ENCODE results near the gene ST8SIA1.

Gene ST8SIA1

GRCh38 chr12:22374508-22374907 is 40.0 kb upstream of the ST8SIA1 start:
- no peaks in the 10 kb centered on the region for H3K4me1 ChIP-seq (ENCODE audit: control insufficient read depth in 1 of 2, insufficient read depth in 2 of 2, low read length in 2 of 2)
- H3K4me2 ChIP-seq (ENCODE audit: low read length), result no peak overlapping the region
- H3K9ac ChIP-seq (ENCODE audit: low read length), result no peak overlapping the region
- no CpG with 5 or more reads among the region's 2 CpGs for WGBS (ENCODE audit: extremely low coverage, insufficient coverage, insufficient read length)
- no peak overlapping the region for H3K4ac ChIP-seq (ENCODE audit: low read depth, low read length)
- H3K27me3 ChIP-seq (ENCODE audit: insufficient read depth, low read length), result no peaks in the 10 kb centered on the region
- H3K4me3 ChIP-seq (ENCODE audit: low read depth, low read length), result no peak overlapping the region
- H3K14ac ChIP-seq (ENCODE audit: low read length), result no peak overlapping the region
- H3K79me1 ChIP-seq (ENCODE audit: low read length), result no peaks in the 10 kb centered on the region
- H3K36me3 ChIP-seq (ENCODE audit: control insufficient read depth in 1 of 2, insufficient read depth in 2 of 2, low read length in 2 of 2), result no peaks in the 10 kb centered on the region
- DNase-seq, result no peak
- H3K9me3 ChIP-seq (ENCODE audit: insufficient read depth, low read depth, low read length), result no peaks in the 10 kb centered on the region
- H2AK5ac ChIP-seq (ENCODE audit: low read length), result no peak overlapping the region
- H2AFZ ChIP-seq (ENCODE audit: insufficient read depth, low read length, poor library complexity), result no peak overlapping the region
- H4K12ac ChIP-seq (ENCODE audit: low read depth, low read length), result no peak overlapping the region
- H3K23ac ChIP-seq (ENCODE audit: low read length), result no peak overlapping the region
- H2BK12ac ChIP-seq (ENCODE audit: low read length), result no peak overlapping the region
- no peak overlapping the region for H3K27ac ChIP-seq (ENCODE audit: low read depth, low read length)
- H4K91ac ChIP-seq (ENCODE audit: low read depth, low read length), result no peak overlapping the region
- no peaks in the 10 kb centered on the region for H3K79me2 ChIP-seq (ENCODE audit: control insufficient read depth, insufficient read depth, low read length, poor library complexity)
- no peak overlapping the region for H4K8ac ChIP-seq (ENCODE audit: low read depth, low read length)
- no peak overlapping the region for H3K18ac ChIP-seq (ENCODE audit: low read length)
- H2BK5ac ChIP-seq (ENCODE audit: low read depth, low read length, poor library complexity), result no peak overlapping the region
- H2BK120ac ChIP-seq (ENCODE audit: insufficient read depth, low read length, poor library complexity), result no peak overlapping the region

- Histone ChIP-seq H3K27ac (ENCODE audit: low read depth, low read length) (no peak overlapping the region), H3K14ac (ENCODE audit: low read length) (no peak overlapping the region), H3K9me3 (ENCODE audit: insufficient read depth, low read depth, low read length) (no peaks in the 10 kb centered on the region), H3K4ac (ENCODE audit: low read depth, low read length) (no peak overlapping the region), H3K18ac (ENCODE audit: low read length) (no peak overlapping the region), H2AFZ (ENCODE audit: insufficient read depth, low read length, poor library complexity) (no peak overlapping the region), H3K36me3 (ENCODE audit: control insufficient read depth in 1 of 2, insufficient read depth in 2 of 2, low read length in 2 of 2) (no peaks in the 10 kb centered on the region), H3K4me2 (ENCODE audit: low read length) (no peak overlapping the region), H2BK12ac (ENCODE audit: low read length) (no peak overlapping the region), H3K4me3 (ENCODE audit: low read depth, low read length) (no peak overlapping the region), H3K23ac (ENCODE audit: low read length) (no peak overlapping the region), H3K79me2 (ENCODE audit: control insufficient read depth, insufficient read depth, low read length, poor library complexity) (no peaks in the 10 kb centered on the region), H2BK120ac (ENCODE audit: insufficient read depth, low read length, poor library complexity) (no peak overlapping the region), H4K12ac (ENCODE audit: low read depth, low read length) (no peak overlapping the region), H2AK5ac (ENCODE audit: low read length) (no peak overlapping the region), H4K91ac (ENCODE audit: low read depth, low read length) (no peak overlapping the region), H3K9ac (ENCODE audit: low read length) (no peak overlapping the region), H3K4me1 (ENCODE audit: control insufficient read depth in 1 of 2, insufficient read depth in 2 of 2, low read length in 2 of 2) (no peaks in the 10 kb centered on the region), H3K79me1 (ENCODE audit: low read length) (no peaks in the 10 kb centered on the region), H4K8ac (ENCODE audit: low read depth, low read length) (no peak overlapping the region), H3K27me3 (ENCODE audit: insufficient read depth, low read length) (no peaks in the 10 kb centered on the region), H2BK5ac (ENCODE audit: low read depth, low read length, poor library complexity) (no peak overlapping the region)
- no peak for DNase-seq
These were observed 37.9 kb upstream of the ST8SIA1 start for GRCh38 chr12:22372277-22372837.

DNA sequence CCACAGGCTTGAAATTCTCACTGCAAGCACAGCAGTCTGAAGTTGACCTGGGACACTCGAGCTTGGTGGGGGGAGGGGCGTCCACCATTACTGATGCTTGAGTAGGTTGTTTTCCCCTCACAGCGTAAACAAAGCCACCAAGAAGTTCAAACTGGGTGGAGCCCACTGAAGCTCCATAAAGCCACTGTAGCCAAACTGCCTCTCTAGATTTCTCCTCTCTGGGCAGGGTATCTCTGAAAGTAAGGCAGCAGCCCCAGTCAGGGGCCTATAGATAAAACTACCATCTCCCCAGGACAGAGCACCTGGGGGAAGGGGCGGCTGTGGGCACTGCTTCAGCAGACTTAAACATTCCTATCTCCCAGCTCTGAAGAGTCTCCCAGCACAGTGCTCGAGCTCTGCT is 31.7 kb upstream of the ST8SIA1 start:
- Histone ChIP-seq H3K27me3 (ENCODE audit: insufficient read depth, low read length) (no peaks in the 10 kb centered on the region), H3K79me2 (ENCODE audit: control insufficient read depth, insufficient read depth, low read length, poor library complexity) (no peaks in the 10 kb centered on the region), H3K27ac (ENCODE audit: low read depth, low read length) (no peak overlapping the region), H3K23ac (ENCODE audit: low read length) (no peak overlapping the region), H4K8ac (ENCODE audit: low read depth, low read length) (no peak overlapping the region), H2AFZ (ENCODE audit: insufficient read depth, low read length, poor library complexity) (no peak overlapping the region), H3K4me2 (ENCODE audit: low read length) (no peak overlapping the region), H3K36me3 (ENCODE audit: control insufficient read depth in 1 of 2, insufficient read depth in 2 of 2, low read length in 2 of 2) (no peaks in the 10 kb centered on the region), H2BK5ac (ENCODE audit: low read depth, low read length, poor library complexity) (no peak overlapping the region), H3K79me1 (ENCODE audit: low read length) (no peaks in the 10 kb centered on the region), H2AK5ac (ENCODE audit: low read length) (no peak overlapping the region), H3K4ac (ENCODE audit: low read depth, low read length) (no peak overlapping the region), H2BK120ac (ENCODE audit: insufficient read depth, low read length, poor library complexity) (no peak overlapping the region), H3K14ac (ENCODE audit: low read length) (no peak overlapping the region), H3K9me3 (ENCODE audit: insufficient read depth, low read depth, low read length) (no peaks in the 10 kb centered on the region), H3K4me3 (ENCODE audit: low read depth, low read length) (no peak overlapping the region), H4K91ac (ENCODE audit: low read depth, low read length) (no peak overlapping the region), H3K4me1 (ENCODE audit: control insufficient read depth in 1 of 2, insufficient read depth in 2 of 2, low read length in 2 of 2) (no peaks in the 10 kb centered on the region), H4K12ac (ENCODE audit: low read depth, low read length) (no peak overlapping the region), H2BK12ac (ENCODE audit: low read length) (no peak overlapping the region), H3K9ac (ENCODE audit: low read length) (no peak overlapping the region), H3K18ac (ENCODE audit: low read length) (no peak overlapping the region)
- no CpG with 5 or more reads among the region's 5 CpGs for WGBS (ENCODE audit: extremely low coverage, insufficient coverage, insufficient read length)
- DNase-seq, result no peak

DNA sequence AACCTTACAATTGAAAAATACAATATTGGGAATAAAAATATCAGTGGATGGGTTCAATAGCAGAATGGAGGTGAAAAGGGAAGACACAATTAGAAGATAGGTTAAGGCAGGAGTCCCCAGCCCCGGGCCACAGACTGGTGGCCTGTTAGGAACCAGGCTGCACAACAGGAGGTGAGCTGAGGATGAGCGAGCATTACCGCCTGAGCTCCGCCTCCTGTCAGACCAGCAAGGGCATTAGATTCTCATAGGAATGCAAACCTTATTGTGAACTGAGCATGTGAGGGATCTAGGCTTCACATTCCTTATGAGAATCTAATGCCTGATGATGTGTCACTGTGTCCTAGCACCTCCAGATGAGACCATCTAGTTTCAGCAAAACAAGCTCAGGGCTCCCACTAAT is 27.3 kb upstream of the ST8SIA1 start:
- Histone ChIP-seq H3K79me1 (ENCODE audit: low read length) (no peaks in the 10 kb centered on the region), H2AK5ac (ENCODE audit: low read length) (no peak overlapping the region), H3K36me3 (ENCODE audit: control insufficient read depth in 1 of 2, insufficient read depth in 2 of 2, low read length in 2 of 2) (no peaks in the 10 kb centered on the region), H2BK5ac (ENCODE audit: low read depth, low read length, poor library complexity) (no peak overlapping the region), H4K12ac (ENCODE audit: low read depth, low read length) (no peak overlapping the region), H4K91ac (ENCODE audit: low read depth, low read length) (no peak overlapping the region), H3K9me3 (ENCODE audit: insufficient read depth, low read depth, low read length) (no peaks in the 10 kb centered on the region), H3K9ac (ENCODE audit: low read length) (no peak overlapping the region), H3K79me2 (ENCODE audit: control insufficient read depth, insufficient read depth, low read length, poor library complexity) (no peaks in the 10 kb centered on the region), H3K27me3 (ENCODE audit: insufficient read depth, low read length) (no peaks in the 10 kb centered on the region), H3K4me1 (ENCODE audit: control insufficient read depth in 1 of 2, insufficient read depth in 2 of 2, low read length in 2 of 2) (no peaks in the 10 kb centered on the region), H3K14ac (ENCODE audit: low read length) (no peak overlapping the region), H3K27ac (ENCODE audit: low read depth, low read length) (no peak overlapping the region), H3K23ac (ENCODE audit: low read length) (no peak overlapping the region), H3K4ac (ENCODE audit: low read depth, low read length) (no peak overlapping the region), H2AFZ (ENCODE audit: insufficient read depth, low read length, poor library complexity) (no peak overlapping the region), H2BK120ac (ENCODE audit: insufficient read depth, low read length, poor library complexity) (no peak overlapping the region), H4K8ac (ENCODE audit: low read depth, low read length) (no peak overlapping the region), H3K4me3 (ENCODE audit: low read depth, low read length) (no peak overlapping the region), H3K4me2 (ENCODE audit: low read length) (no peak overlapping the region), H2BK12ac (ENCODE audit: low read length) (no peak overlapping the region), H3K18ac (ENCODE audit: low read length) (no peak overlapping the region)
- DNase-seq, result peak in 1 of 2 donors; percentile 16
- WGBS (ENCODE audit: extremely low coverage, insufficient coverage, insufficient read length), result no CpG with 5 or more reads among the region's 4 CpGs

Measured in trophoblast cell (in vitro differentiated cells and primary cell).